Measurements from ENCODE around the gene PLEKHM1.
"Not testable (repeated sequence)": the region's sequence is repeated elsewhere in the genome, so short reads cannot be mapped to it uniquely, and the experiment has no call there.

DNA sequence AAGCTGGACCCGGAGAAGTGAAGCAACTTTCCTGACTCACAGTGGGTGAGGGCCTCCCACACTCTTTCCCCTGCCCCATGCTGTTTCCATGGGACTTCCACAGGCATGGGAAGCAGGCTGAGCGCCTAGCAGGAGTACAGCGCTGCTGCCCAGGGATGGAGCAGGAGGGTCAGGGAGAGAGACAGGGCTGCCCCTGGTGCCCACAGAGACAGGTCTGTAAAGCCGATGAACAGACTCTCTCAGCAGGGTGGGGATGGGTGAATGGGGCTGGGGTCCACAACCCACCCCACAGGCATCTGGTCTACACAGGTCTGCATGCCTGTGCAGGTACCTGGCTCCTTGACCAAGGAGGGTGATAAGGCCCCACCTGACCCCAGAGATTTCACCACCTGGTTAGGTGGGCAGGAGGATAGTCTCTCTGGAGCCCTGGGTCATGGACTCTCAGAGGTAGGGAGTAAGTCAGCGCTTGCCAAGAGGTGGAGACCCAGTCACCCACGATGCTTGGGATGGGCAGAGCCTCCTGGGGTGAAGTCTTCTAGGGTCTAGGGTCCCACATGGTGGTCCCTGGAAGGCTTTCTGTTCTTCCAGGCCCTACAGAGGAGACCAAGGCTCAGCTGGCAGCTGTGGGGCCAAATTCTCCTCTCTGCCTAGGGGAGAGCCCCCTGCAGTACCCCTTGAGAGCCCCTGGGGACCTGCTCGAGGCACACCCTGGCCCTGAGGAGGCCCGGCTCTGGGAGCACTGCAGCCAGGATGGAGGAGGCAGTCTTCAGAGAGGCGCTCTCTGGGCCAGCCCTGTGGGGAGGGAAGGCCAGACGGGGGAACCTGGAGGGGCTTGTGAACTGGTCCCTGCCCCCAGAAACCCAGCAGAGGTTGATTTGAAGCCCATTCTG is 46.9 kb downstream of the PLEKHM1 start:
- TF ChIP-seq POLR2A (IDR thresholded peaks at IDR 0.05) = not testable (repeated sequence)
- TF ChIP-seq, protein P1, sequence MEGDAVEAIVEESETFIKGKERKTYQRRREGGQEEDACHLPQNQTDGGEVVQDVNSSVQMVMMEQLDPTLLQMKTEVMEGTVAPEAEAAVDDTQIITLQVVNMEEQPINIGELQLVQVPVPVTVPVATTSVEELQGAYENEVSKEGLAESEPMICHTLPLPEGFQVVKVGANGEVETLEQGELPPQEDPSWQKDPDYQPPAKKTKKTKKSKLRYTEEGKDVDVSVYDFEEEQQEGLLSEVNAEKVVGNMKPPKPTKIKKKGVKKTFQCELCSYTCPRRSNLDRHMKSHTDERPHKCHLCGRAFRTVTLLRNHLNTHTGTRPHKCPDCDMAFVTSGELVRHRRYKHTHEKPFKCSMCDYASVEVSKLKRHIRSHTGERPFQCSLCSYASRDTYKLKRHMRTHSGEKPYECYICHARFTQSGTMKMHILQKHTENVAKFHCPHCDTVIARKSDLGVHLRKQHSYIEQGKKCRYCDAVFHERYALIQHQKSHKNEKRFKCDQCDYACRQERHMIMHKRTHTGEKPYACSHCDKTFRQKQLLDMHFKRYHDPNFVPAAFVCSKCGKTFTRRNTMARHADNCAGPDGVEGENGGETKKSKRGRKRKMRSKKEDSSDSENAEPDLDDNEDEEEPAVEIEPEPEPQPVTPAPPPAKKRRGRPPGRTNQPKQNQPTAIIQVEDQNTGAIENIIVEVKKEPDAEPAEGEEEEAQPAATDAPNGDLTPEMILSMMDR (IDR thresholded peaks at IDR 0.05) = not testable (repeated sequence)
